Bone marrow (tissue), 2 donors: ENCODE data around the gene TMEM132D.
"Not testable (repeated sequence)": the region's sequence is repeated elsewhere in the genome, so short reads cannot be mapped to it uniquely, and the experiment has no call there.

Experiments used
- DNase-seq, 2 donors: peaks; one replicate each; lab custom pipeline; 2025; lab: John Stamatoyannopoulos, UW

Gene TMEM132D

GRCh38 chr12:129588142-129588541, 315.7 kb downstream of the TMEM132D start:
- DNase-seq = no peak

DNA sequence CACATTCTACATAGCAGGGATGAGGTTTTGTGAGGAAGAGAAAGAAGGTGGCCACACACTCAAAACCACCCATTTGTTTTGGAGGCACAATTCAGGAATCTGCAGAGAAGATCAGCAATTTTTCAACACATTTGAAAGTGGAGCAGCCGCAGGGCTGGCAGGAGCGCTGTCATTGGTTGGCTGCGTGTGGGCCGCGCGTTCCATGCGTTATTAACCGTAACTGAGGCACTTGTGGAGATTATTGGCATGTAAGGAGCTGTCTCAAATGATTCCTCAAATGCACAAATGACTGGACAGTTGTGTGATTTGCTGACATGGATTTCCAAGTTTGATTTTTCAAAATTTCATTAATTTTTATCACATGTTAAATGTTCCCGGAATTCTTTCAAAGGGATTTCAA, 318.5 kb downstream of the TMEM132D start:
- no peak for DNase-seq

- no peak for DNase-seq
Measured at GRCh38 chr12:129579879-129580278, 323.9 kb downstream of the TMEM132D start.

DNA sequence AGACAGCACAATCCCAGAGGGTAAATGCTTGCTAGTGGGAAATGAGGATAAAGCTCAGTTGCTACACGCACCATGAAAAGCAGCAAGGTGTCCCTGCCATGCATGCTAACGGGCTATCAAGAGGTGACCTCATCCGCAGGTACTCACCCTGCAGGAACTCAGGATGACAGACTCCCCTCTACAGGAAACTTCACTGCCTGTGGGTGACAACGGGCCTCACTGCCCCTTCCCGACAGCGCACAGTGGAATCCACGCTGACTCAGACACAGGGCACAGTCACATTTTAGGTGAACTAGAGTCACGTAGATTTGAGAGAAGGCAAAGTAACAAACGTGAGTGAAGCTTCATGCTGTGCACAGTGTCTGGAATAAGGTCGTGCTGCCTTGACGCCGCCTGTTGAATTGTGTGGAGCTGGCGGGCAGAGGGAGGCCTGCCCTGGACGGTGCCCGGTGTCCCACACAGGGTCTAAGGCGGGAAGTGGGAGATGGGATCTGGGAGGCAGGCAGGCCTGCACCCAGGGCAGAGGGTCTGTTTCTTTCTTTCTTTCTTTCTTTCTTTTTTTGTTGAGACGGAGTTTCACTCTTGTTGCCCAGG, 331.8 kb downstream of the TMEM132D start:
- no peak for DNase-seq

DNA sequence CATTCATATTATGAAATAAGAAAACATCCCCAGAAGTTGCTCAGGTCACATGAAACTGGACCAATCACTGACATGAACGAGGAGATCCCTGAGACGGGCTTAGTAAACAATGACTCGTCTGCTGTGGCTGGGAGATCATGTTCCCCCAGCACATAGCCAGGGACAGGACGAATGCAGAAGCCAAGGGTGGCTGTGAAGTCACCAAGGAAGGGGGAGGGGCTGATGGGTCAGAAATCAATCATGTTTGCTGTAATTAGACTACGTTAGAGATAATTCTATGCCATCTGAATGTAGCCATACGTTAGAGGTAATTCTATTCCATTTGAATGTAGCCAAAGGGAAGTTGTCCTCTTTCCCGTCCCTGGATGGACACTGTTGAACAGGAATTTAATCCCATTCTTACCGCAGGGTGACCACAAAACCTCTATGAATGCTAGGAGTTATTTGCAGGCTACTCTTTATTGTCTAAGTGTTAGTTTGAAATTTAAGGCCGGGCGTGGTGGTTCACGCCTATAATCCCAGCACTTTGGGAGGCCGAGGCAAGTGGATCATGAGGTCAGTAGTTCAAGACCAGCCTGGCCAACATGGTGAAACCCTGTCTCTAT, 332.9 kb downstream of the TMEM132D start:
- DNase-seq = no peak

GRCh38 chr12:129566800-129567199, 337.0 kb downstream of the TMEM132D start:
- DNase-seq = no peak

- no peak for DNase-seq
Measured at GRCh38 chr12:129564768-129565167, 339.1 kb downstream of the TMEM132D start.

DNA sequence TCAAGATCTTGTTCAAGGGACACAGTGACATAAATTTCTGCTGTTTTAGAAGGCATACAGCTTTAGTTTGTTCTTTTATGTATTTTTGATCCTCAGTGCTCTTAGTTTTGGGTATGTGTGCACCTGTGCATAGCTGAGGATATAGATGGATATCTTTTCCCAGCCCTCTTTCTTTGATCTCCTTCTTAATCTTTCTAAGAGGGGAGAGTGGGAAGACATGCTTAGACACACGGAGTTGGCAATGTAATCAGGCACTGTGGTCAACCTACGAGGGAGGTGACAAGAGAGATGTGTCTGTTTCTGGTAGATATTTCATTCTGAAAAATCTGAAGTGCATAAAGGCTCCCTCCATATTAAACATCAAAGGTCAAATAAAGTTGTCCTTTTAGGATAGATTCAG, 340.6 kb downstream of the TMEM132D start:
- DNase-seq = no peak

GRCh38 chr12:129561304-129561703, 342.5 kb downstream of the TMEM132D start:
- DNase-seq = no peak

- no peak for DNase-seq
Measured at GRCh38 chr12:129559776-129560175, 344.0 kb downstream of the TMEM132D start.

DNA sequence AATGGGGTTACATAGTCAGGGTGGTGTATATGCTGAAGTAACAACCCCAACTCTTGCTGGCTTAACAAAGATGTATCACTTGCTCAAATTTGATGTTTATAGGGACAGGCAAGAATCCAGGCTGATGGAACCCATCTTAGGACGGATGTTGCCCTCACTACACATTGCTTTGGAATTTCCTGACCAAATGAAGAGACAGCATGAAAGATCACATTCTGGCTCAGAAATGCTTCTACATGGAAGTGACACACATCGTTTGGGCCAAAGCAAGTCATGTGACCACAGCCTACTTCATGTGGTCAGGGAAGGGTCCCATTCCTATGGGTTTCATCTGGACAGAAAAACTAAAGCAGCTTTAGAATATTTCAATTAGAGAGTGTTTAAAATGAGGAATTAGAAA, 345.8 kb downstream of the TMEM132D start:
- no peak for DNase-seq

GRCh38 chr12:129556082-129556481, 347.7 kb downstream of the TMEM132D start:
- DNase-seq = no peak

DNA sequence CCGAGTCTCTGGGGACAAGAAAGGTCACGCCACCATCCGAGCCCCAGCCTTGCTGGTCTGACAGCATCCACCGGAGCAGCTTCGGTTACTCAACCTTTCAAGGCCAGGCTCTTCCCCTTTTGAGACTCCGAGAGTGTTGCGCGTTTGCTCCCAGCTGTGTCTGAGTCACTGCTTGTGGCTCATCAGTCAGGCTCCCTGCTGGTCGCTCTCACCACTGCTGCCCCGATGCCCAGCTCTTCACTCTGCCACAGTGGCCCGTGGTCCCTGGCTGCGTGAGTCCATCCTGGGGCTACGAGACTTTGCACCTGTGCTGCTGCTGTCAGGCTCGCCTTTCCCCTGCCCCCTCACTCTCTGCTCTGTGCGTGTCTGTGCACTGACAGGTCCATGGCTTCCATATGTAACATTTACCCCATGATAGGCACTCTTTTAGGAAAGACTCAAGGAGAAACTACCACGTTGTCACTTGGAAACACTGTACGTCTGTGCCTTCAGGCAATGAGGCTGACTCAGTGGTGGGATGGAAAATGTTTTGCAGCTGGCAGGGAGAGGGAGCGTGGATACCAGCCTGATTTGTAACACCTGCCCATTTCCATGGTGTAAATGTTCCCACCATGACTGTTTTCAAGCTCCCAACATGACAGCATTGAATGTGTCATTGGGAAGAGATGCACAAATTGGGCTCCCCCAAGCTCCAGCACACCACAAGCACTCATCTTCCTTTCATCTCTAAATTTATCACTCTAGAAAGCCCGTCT, 350.7 kb downstream of the TMEM132D start:
- DNase-seq = no peak

- DNase-seq = no peak
Measured at GRCh38 chr12:129551441-129551840, 352.4 kb downstream of the TMEM132D start.

- DNase-seq = no peak
Measured at GRCh38 chr12:129550353-129550752, 353.5 kb downstream of the TMEM132D start.

DNA sequence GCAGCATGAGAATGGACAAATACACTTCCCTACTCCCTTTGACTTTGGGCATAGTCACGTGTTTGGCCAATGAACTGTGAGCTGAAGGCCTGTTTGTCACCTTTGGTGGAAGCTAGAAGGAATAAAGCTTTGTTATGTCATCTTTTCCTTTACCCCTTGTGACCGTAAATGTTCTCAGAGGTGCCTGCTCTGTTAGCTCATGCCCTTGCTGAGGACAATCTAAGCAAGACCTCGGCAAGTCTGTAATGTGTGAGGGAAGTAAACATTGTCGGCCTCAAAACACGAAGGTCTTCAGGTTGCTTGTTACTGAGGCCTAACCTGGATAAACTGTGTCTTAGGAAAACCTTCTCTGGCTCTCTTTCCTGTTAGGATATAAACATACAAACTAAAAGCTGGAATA, 354.2 kb downstream of the TMEM132D start:
- DNase-seq = no peak

DNA sequence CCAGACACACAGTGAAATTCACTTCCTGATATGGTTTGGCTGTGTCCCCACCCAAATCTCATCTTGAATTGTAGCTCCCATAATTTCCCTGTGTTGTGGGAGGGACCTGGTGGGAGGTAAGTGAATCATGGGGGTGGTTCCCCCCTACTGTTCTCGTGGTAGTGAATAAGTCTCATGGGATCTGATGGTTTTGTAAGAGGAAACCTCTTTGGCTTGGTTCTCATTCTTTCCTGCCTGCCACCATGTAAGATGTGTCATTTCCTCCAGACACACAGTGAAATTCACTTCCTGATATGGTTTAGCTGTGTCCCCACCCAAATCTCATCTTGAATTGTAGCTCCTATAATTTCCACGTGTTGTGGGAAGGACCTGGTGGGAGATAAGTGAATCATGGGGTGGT, 354.8 kb downstream of the TMEM132D start:
- DNase-seq = not testable (repeated sequence)

DNA sequence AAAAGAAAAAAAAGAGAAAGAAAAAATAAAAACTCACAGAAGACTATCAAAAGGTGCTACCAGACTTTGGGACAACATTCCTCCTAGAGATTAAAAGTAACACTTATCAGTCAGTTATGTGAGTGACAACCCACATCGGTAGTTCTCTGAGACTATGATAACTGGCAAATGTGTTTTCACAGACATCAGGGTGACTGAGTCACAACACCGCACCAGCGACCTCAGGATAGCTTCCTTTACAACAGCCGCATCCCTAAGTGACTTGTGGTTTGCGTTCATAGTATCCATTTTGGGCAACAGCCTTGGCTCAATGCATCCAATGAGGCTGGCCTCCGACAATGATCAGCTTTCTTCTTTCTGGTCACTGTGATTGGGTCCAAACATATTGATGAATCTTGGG, 359.1 kb downstream of the TMEM132D start:
- no peak for DNase-seq

- no peak for DNase-seq
Measured at GRCh38 chr12:129540954-129541353, 362.9 kb downstream of the TMEM132D start.

DNA sequence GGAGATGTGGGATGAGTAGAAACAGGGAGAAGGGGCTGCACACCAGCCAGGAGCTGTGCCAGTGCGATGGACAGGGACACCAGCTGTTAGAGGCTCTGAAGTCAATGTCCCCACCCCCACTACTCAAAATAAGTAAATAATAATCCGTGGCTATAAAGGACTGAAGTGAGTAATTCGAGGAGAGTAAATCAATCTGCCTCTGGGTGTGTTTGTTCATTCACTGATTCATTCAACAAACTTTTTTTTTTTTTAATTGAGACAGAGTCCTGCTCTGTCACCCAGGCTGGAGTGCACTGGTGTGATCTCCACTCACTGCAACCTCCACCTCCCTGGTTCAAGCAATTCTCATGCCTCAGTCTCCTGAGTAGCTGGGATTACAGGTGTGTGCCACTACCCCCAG, 363.6 kb downstream of the TMEM132D start:
- no peak for DNase-seq

- not testable (repeated sequence) for DNase-seq
Measured at GRCh38 chr12:129538724-129539335, 365.0 kb downstream of the TMEM132D start.

DNA sequence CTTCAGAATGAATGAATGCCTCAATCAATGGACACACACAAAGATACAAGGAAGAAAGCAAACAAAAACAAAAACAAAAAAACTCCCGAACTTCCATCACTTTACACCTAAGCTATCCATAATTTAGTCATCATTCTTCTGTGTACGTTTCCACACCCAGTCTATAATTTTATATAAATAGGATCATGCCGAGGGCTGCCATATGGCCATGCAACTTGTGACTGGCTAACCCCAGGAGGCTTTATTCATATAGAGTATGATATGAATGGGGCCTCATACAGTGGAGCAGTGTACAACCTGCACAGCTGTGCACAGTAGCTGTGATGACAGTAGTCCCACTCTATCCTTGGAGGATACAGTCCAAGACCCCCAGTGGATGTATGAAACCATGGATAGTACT, 365.7 kb downstream of the TMEM132D start:
- DNase-seq = no peak
